ENCODE results near the gene PCDHGB3.
"Not testable (repeated sequence)": the region's sequence is repeated elsewhere in the genome, so short reads cannot be mapped to it uniquely, and the experiment has no call there.

The PCDHGB3 gene

GRCh38 chr5:141369994-141370848 lies at the start of gene PCDHGB3:
TSS of gene PCDHGB3 (plus strand) at chr5:141370242. CDS start at chr5:141370395, 153 bp downstream.
- DNase-seq, result peak; percentile 42

GRCh38 chr5:141322261-141322660 lies 47.8 kb upstream of the PCDHGB3 start:
- no peak for DNase-seq

- peak; percentile 77 for DNase-seq
Measured at GRCh38 chr5:141326088-141326854, 43.8 kb upstream of the PCDHGB3 start.

- no peak for DNase-seq
Measured at GRCh38 chr5:141328231-141328630, 41.8 kb upstream of the PCDHGB3 start.

GRCh38 chr5:141330299-141331080 lies 39.6 kb upstream of the PCDHGB3 start, which contains the start of gene PCDHGA1:
TSS of gene PCDHGA1 (plus strand) at chr5:141330514.
- peak; percentile 38 for DNase-seq

GRCh38 chr5:141332571-141332970 lies 37.5 kb upstream of the PCDHGB3 start:
- not testable (repeated sequence) for DNase-seq

- DNase-seq, result no peak
Measured at GRCh38 chr5:141338538-141339306, 31.3 kb upstream of the PCDHGB3 start, which contains the start of gene PCDHGA2. TSS of gene PCDHGA2 (plus strand) at chr5:141338760.

GRCh38 chr5:141340781-141341354 lies 29.2 kb upstream of the PCDHGB3 start:
- not testable (repeated sequence) for DNase-seq

- no peak for DNase-seq
Measured at GRCh38 chr5:141342773-141343172, 27.3 kb upstream of the PCDHGB3 start.

- DNase-seq, result no peak
Measured at GRCh38 chr5:141343242-141343952, 26.6 kb upstream of the PCDHGB3 start, which contains the start of gene PCDHGA3. TSS of gene PCDHGA3 (plus strand) at chr5:141343829. CDS start at chr5:141344034, 205 bp downstream.

GRCh38 chr5:141343953-141344463 lies 26.0 kb upstream of the PCDHGB3 start:
- DNase-seq, result no peak

- DNase-seq, result no peak
Measured at GRCh38 chr5:141345327-141345726, 24.7 kb upstream of the PCDHGB3 start.

GRCh38 chr5:141346017-141346416 lies 24.0 kb upstream of the PCDHGB3 start:
- DNase-seq, result not testable (repeated sequence)

- DNase-seq, result peak; percentile 34
Measured at GRCh38 chr5:141349917-141350619, 20.0 kb upstream of the PCDHGB3 start, which contains the start of gene PCDHGB1. TSS of gene PCDHGB1 (plus strand) at chr5:141350099. CDS start at chr5:141350261, 162 bp downstream.

GRCh38 chr5:141351591-141351990 lies 18.5 kb upstream of the PCDHGB3 start:
- DNase-seq, result no peak

GRCh38 chr5:141354900-141355469 lies 15.1 kb upstream of the PCDHGB3 start, which contains the start of gene PCDHGA4:
TSS of gene PCDHGA4 (plus strand) at chr5:141355021. CDS start at chr5:141355108, 87 bp downstream.
- no peak for DNase-seq

- DNase-seq, result no peak
Measured at GRCh38 chr5:141355641-141356040, 14.4 kb upstream of the PCDHGB3 start.

- DNase-seq, result no peak
Measured at GRCh38 chr5:141356133-141356532, 13.9 kb upstream of the PCDHGB3 start.

GRCh38 chr5:141356950-141357349 lies 13.1 kb upstream of the PCDHGB3 start:
- no peak for DNase-seq
